Vagina (tissue), 2 donors: ENCODE data around the gene AKAP6. TPM values are rescaled to one million over a fixed set of nuclear protein-coding genes. Genes with fewer than 3 reads are reported as not detected.

Experiments used
- DNase-seq, 2 donors: peaks; one replicate each; pipeline ENCODE4 v3.0.0-alpha.2; 2017; ENCODE audit errors: extremely low spot score in 2 of 2
- H3K27ac ChIP-seq: fragments of 200-600 bp; sonication (generic); one replicate; pipeline ENCODE4 v1.5.1; 2019
- H3K27me3 ChIP-seq: fragments of 200-600 bp; sonication (generic); one replicate; pipeline ENCODE4 v1.5.1; 2019
- H3K36me3 ChIP-seq, 2 donors: fragments of 200-600 bp; sonication (generic); one replicate each; pipeline ENCODE4 v1.5.1; 2017 to 2019
- H3K4me1 ChIP-seq: fragments of 200-600 bp; sonication (generic); one replicate; pipeline ENCODE4 v1.5.1; 2019
- H3K4me3 ChIP-seq, 2 donors: fragments of 200-600 bp; sonication (generic); 1 replicate in 1 of 2; 2 replicates in 1 of 2; pipeline ENCODE4 v1.5.1; 2016 to 2019
- H3K9me3 ChIP-seq: fragments of 200-600 bp; sonication (generic); one replicate; pipeline ENCODE4 v1.5.1; 2019
- POLR2A ChIP-seq, 2 donors: fragments of 450-650 bp; IDR thresholded peaks; one replicate each; pipeline ENCODE4 v1.6.1; 2017; ENCODE audit warnings: antibody characterized with exemption in 2 of 2, mild to moderate bottlenecking in 2 of 2, moderate library complexity in 2 of 2
- POLR2AphosphoS5 ChIP-seq, 2 donors: sonication (generic); formaldehyde crosslinking; IDR thresholded peaks; one replicate each; pipeline ENCODE4 v1.9.0; 2017; ENCODE audit warnings: antibody characterized with exemption in 2 of 2, mild to moderate bottlenecking in 2 of 2, low read depth in 1 of 2; ENCODE audit not compliant: insufficient read depth in 1 of 2
- intact Hi-C: fragments of 100-400 bp; cut with DNase I; formaldehyde crosslinking; loops from one replicate; pipeline ENCODE4 v1.15.1; 2023
- total RNA-seq: library from RNA; depleted of rRNA; stranded (reverse); fragments of >200 nt; gene quantifications from one replicate; pipeline ENCODE4 v1.2.3, GENCODE V29; 2016
- TF ChIP-seq, protein P1 (sequence below), 3 experiments: fragments of 450-650 bp in 2 of 3; fragments of 200-600 bp in 1 of 3; sonication (generic) in 1 of 3; IDR thresholded peaks; one replicate each; pipeline ENCODE4 v1.5.1; 2017 to 2019; ENCODE audit warnings: antibody characterized with exemption in 3 of 3, mild to moderate bottlenecking in 2 of 3, moderate library complexity in 2 of 3

AKAP6 gene
- total RNA-seq, 1 donor from 2014 or later: 3.9 TPM

DNA sequence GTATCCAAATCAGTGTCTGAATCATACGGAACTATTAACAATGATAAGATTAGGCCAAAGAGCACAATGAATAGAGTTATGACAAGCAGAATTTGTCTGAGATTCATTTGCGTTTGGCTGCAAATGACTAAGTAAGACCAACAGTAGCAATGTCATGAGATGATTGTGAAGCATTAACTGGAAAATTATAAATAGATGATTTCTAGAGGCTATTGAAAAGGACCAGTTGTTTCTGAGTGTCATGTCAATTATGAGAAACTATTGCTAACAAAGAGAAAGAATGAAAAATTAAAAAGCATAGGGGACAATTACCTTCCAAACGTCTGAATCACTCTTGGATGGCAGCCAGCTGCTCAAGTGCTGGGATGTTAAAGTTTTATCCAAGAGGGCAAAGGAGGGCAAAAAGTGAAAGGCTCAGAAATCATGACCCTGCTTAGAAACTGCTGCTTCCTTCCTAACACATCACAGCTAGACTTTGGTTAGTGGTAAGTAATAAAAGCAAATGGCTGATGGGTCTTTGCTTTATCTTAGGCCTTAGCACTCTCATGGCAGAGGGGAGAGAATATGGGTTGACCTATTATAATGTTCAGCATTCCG lies 89.0 kb downstream of the AKAP6 start:
- Histone ChIP-seq H3K27me3 (no peaks in the 10 kb centered on the region), H3K4me1 (peaks cover 8% of the 10 kb centered on the region), H3K27ac (no peak overlapping the region), H3K4me3 (no peak overlapping the region), H3K36me3 (no peaks in the 10 kb centered on the region), H3K9me3 (no peaks in the 10 kb centered on the region)
- TF ChIP-seq POLR2A (IDR thresholded peaks at IDR 0.05): no peak
- TF ChIP-seq POLR2AphosphoS5 (IDR thresholded peaks at IDR 0.05; ENCODE audit: insufficient read depth in 1 of 2, low read depth in 1 of 2): no peak
- TF ChIP-seq, protein P1, sequence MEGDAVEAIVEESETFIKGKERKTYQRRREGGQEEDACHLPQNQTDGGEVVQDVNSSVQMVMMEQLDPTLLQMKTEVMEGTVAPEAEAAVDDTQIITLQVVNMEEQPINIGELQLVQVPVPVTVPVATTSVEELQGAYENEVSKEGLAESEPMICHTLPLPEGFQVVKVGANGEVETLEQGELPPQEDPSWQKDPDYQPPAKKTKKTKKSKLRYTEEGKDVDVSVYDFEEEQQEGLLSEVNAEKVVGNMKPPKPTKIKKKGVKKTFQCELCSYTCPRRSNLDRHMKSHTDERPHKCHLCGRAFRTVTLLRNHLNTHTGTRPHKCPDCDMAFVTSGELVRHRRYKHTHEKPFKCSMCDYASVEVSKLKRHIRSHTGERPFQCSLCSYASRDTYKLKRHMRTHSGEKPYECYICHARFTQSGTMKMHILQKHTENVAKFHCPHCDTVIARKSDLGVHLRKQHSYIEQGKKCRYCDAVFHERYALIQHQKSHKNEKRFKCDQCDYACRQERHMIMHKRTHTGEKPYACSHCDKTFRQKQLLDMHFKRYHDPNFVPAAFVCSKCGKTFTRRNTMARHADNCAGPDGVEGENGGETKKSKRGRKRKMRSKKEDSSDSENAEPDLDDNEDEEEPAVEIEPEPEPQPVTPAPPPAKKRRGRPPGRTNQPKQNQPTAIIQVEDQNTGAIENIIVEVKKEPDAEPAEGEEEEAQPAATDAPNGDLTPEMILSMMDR (IDR thresholded peaks at IDR 0.05): no peak
- intact Hi-C loops: no loop called here
- DNase-seq: no peak

DNA sequence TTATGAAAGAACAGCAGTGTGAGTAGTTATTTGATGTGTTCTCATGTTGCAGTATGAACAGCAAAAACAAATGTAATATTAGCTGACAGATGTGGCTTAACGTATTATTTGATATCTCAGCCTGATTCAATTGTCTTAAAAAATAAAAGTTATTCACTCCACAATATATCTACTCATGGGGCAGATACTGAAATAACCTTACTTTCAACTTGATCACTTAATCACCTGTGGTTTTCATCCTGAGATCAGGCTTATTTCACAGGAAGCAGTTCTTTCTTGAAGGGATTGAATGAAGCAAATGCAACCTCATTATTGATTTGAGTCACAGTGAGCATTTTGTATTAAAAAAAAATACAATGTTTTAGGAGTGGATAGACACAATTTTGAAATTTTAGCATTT lies 90.3 kb downstream of the AKAP6 start:
- H3K4me3 ChIP-seq: no peak overlapping the region
- no peaks in the 10 kb centered on the region for H3K9me3 ChIP-seq
- no peaks in the 10 kb centered on the region for H3K36me3 ChIP-seq
- peaks cover 8% of the 10 kb centered on the region for H3K4me1 ChIP-seq
- intact Hi-C loops: no loop called here
- TF ChIP-seq, protein P1 (IDR thresholded peaks at IDR 0.05): no peak
- TF ChIP-seq POLR2A (IDR thresholded peaks at IDR 0.05) (no peak), POLR2AphosphoS5 (IDR thresholded peaks at IDR 0.05; ENCODE audit: insufficient read depth in 1 of 2, low read depth in 1 of 2) (no peak)
- DNase-seq: no peak
- H3K27ac ChIP-seq: no peak overlapping the region
- H3K27me3 ChIP-seq: no peaks in the 10 kb centered on the region

DNA sequence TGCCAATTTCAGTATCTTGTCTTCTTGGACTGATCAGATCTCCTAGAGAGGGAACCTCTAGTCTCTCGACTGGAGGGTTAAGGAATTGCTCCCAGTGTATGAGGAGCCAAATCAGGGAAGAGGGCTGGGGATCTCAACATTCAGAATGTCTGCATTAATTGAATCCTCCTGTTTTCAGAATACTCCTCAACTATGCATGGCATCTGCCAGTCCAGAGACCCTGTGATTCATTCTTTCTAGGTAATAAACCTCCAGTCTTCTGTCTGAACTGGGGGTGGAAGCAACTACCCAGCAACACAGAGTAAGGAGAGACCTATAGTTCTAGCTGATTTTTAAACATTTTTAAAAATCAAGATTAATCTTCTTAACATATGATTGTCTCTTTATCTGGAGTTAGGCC lies 92.7 kb downstream of the AKAP6 start:
- Histone ChIP-seq H3K27me3 (no peaks in the 10 kb centered on the region), H3K4me1 (peaks cover 8% of the 10 kb centered on the region), H3K4me3 (no peak overlapping the region), H3K27ac (no peak overlapping the region), H3K36me3 (no peaks in the 10 kb centered on the region), H3K9me3 (no peaks in the 10 kb centered on the region)
- DNase-seq: no peak
- intact Hi-C loops: no loop called here
- TF ChIP-seq POLR2A (IDR thresholded peaks at IDR 0.05): no peak
- no peak for TF ChIP-seq POLR2AphosphoS5 (IDR thresholded peaks at IDR 0.05; ENCODE audit: insufficient read depth in 1 of 2, low read depth in 1 of 2)
- TF ChIP-seq, protein P1 (IDR thresholded peaks at IDR 0.05): no peak

DNA sequence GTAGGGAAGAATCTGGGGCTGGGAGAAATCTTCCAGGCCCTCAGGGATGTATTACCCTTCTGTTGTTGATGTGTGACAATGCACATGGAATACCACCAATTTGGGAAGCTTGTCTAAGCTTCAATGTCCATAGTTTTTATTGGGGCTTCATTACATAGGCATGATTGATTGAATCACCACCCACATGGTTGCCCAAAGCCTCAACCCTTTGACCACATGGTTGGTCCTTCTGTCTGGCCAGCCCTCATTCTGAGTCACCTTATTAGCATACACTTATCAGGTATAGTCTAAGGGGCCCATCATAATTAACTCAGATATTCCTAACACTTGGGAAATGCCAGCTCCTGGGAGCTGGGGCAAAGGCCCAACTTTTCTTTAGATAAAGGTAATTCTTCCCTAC lies 93.3 kb downstream of the AKAP6 start:
- no peak overlapping the region for H3K27ac ChIP-seq
- no peaks in the 10 kb centered on the region for H3K36me3 ChIP-seq
- TF ChIP-seq POLR2AphosphoS5 (IDR thresholded peaks at IDR 0.05; ENCODE audit: insufficient read depth in 1 of 2, low read depth in 1 of 2) (no peak), POLR2A (IDR thresholded peaks at IDR 0.05) (no peak)
- TF ChIP-seq, protein P1 (IDR thresholded peaks at IDR 0.05): no peak
- H3K4me3 ChIP-seq: no peak overlapping the region
- H3K27me3 ChIP-seq: no peaks in the 10 kb centered on the region
- peaks cover 8% of the 10 kb centered on the region for H3K4me1 ChIP-seq
- DNase-seq: no peak
- intact Hi-C loops: no loop called here
- no peaks in the 10 kb centered on the region for H3K9me3 ChIP-seq

DNA sequence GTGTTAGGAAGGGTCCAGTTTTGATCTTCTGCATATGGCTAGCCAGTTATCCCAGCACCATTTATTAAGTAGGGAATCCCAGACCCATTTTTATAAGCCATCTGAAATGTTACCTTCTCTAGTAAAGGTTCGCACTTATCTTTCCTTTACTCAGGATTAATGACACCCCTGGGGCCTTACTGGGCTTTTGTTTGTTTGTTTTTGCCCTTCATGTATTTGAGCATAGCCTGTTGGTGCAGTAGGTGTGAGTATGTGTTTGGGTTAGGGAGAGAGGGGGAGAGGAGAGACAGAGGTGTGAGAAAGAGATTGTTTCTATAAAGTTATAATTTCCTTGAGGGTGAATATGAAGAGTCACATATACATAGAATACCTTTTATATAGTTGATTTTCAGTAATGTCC lies 96.9 kb downstream of the AKAP6 start:
- no peaks in the 10 kb centered on the region for H3K4me1 ChIP-seq
- intact Hi-C loops: no loop called here
- H3K27me3 ChIP-seq: no peaks in the 10 kb centered on the region
- no peak for DNase-seq
- H3K36me3 ChIP-seq: no peaks in the 10 kb centered on the region
- H3K4me3 ChIP-seq: no peak overlapping the region
- no peaks in the 10 kb centered on the region for H3K9me3 ChIP-seq
- TF ChIP-seq POLR2A (IDR thresholded peaks at IDR 0.05) (no peak), POLR2AphosphoS5 (IDR thresholded peaks at IDR 0.05; ENCODE audit: insufficient read depth in 1 of 2, low read depth in 1 of 2) (no peak)
- TF ChIP-seq, protein P1 (IDR thresholded peaks at IDR 0.05): no peak
- H3K27ac ChIP-seq: no peak overlapping the region
